Prostate gland (tissue), 2 donors: Measurements from ENCODE around the gene GGNBP2.

Experiments
- CTCF ChIP-seq, 4 experiments: fragments of 200-600 bp in 2 of 4; fragments of 450-650 bp in 2 of 4; sonication (generic) in 2 of 4; IDR thresholded peaks; 1 replicate in 3 of 4; 2 replicates in 1 of 4; pipeline ENCODE4 v1.5.1; 2016 to 2019; ENCODE audit warnings: antibody characterized with exemption in 4 of 4, mild to moderate bottlenecking in 2 of 4, moderate library complexity in 2 of 4
- POLR2A ChIP-seq: fragments of 450-650 bp; IDR thresholded peaks from one replicate; pipeline ENCODE4 v1.6.1; 2016; ENCODE audit warnings: antibody characterized with exemption, mild to moderate bottlenecking

- TF ChIP-seq CTCF (IDR thresholded peaks at IDR 0.05): no peak
- no peak for TF ChIP-seq POLR2A
Measured at GRCh38 chr17:36610474-36610873, 65.8 kb downstream of the GGNBP2 start.
